CD4-positive, CD25-positive, alpha-beta regulatory T cell (primary cell): Measurements from ENCODE around the gene KRT35. TPM values are rescaled to one million over a fixed set of nuclear protein-coding genes. Genes with fewer than 3 reads are reported as not detected.

Experiments used
- ATAC-seq, 2 donors: fragments of 150-1000 bp; cut with Tn5 transposase; one replicate each; pipeline ENCODE4 v1.10.0; 2021; ENCODE audit warnings: low read depth in 2 of 2, moderate number of reproducible peaks in 2 of 2, moderate library complexity in 1 of 2
- DNase-seq, 3 donors: peaks; one replicate each; pipeline versions ENCODE4 v3.0.0 to v3.0.0-alpha.2; 2012 to 2022; ENCODE audit warnings: mixed read lengths in 1 of 3
- H3K27ac ChIP-seq: one replicate; pipeline ENCODE4 v1.7.0; 2013; ENCODE audit warnings: mild to moderate bottlenecking, low read length; ENCODE audit not compliant: insufficient read depth, poor library complexity, severe bottlenecking
- H3K27me3 ChIP-seq: one replicate; pipeline ENCODE4 v1.7.0; 2013; ENCODE audit warnings: low read length; ENCODE audit not compliant: control insufficient read depth, insufficient read depth
- H3K36me3 ChIP-seq: one replicate; pipeline ENCODE4 v1.7.0; 2013; ENCODE audit warnings: mild to moderate bottlenecking, low read length, moderate library complexity; ENCODE audit not compliant: control insufficient read depth, insufficient read depth
- H3K4me1 ChIP-seq: 2 replicates; pipeline ENCODE4 v1.7.0; 2013; ENCODE audit warnings: mild to moderate bottlenecking, low read length; ENCODE audit not compliant: insufficient read depth, control insufficient read depth, poor library complexity, severe bottlenecking
- H3K4me3 ChIP-seq: one replicate; pipeline ENCODE4 v1.7.0; 2013; ENCODE audit warnings: low read depth, mild to moderate bottlenecking, low read length, moderate library complexity
- H3K9me3 ChIP-seq, 2 experiments: 1 replicate in 1 of 2; 2 replicates in 1 of 2; pipeline ENCODE4 v1.7.0; 2013; ENCODE audit warnings: low read length in 2 of 2, mild to moderate bottlenecking in 1 of 2, moderate library complexity in 1 of 2; ENCODE audit not compliant: control insufficient read depth in 2 of 2
- H3K27ac Mint-ChIP-seq, 3 donors: one replicate each; pipeline ENCODE4 v1.8.0; 2020 to 2022; ENCODE audit warnings: mild to moderate bottlenecking in 3 of 3, mixed read lengths in 3 of 3, moderate library complexity in 2 of 3
- H3K27me3 Mint-ChIP-seq: one replicate; pipeline ENCODE4 v1.8.0; 2022; ENCODE audit warnings: mild to moderate bottlenecking, mixed read lengths
- H3K36me3 Mint-ChIP-seq: one replicate; pipeline ENCODE4 v1.8.0; 2020; ENCODE audit warnings: mixed read lengths
- H3K4me1 Mint-ChIP-seq, 4 donors: one replicate each; pipeline ENCODE4 v1.8.0; 2020 to 2022; ENCODE audit warnings: mixed read lengths in 4 of 4, mild to moderate bottlenecking in 1 of 4
- H3K4me3 Mint-ChIP-seq, 4 donors: one replicate each; pipeline ENCODE4 v1.8.0; 2020 to 2022; ENCODE audit warnings: mild to moderate bottlenecking in 4 of 4, mixed read lengths in 4 of 4, moderate library complexity in 3 of 4
- H3K9me3 Mint-ChIP-seq, 7 donors: one replicate each; pipeline ENCODE4 v1.8.0; 2020 to 2022; ENCODE audit warnings: mixed read lengths in 7 of 7, mild to moderate bottlenecking in 3 of 7, moderate library complexity in 2 of 7
- polyA plus RNA-seq, 4 donors: library from polyadenylated mRNA; unstranded; fragments of 300-500 nt; fragmentation: Illumina TruSeq; gene quantifications; one replicate each; pipeline ENCODE4 v1.2.3, GENCODE V29; 2021
- total RNA-seq: library from RNA; stranded (reverse); gene quantifications from one replicate; pipeline ENCODE4 v1.2.3, GENCODE V29; 2022

The KRT35 gene
- total and polyA plus RNA-seq, 5 donors from 2014 or later, result not detected

- Histone ChIP-seq H3K36me3 (no peaks in the 10 kb centered on the region), H3K4me3 (no peak overlapping the region), H3K9me3 (no peaks in the 10 kb centered on the region), H3K4me1 (peaks cover 3% of the 10 kb centered on the region), H3K27ac (no peak overlapping the region), H3K27me3 (no peaks in the 10 kb centered on the region)
- no peak for ATAC-seq
- Mint-ChIP-seq H3K36me3 (no peaks in the 10 kb centered on the region), H3K4me1 (peaks cover 0 to 7% (median under 1%) of the 10 kb centered on the region in 4 donors), H3K27me3 (no peaks in the 10 kb centered on the region), H3K4me3 (no peak overlapping the region), H3K27ac (no peak overlapping the region), H3K9me3 (no peaks in the 10 kb centered on the region)
- DNase-seq, result no peak
Measured at GRCh38 chr17:41499714-41500113, 18.8 kb upstream of the KRT35 start.

GRCh38 chr17:41498276-41498675, 17.3 kb upstream of the KRT35 start:
- Histone ChIP-seq H3K36me3 (no peaks in the 10 kb centered on the region), H3K4me3 (no peak overlapping the region), H3K27ac (no peak overlapping the region), H3K27me3 (no peaks in the 10 kb centered on the region), H3K9me3 (no peaks in the 10 kb centered on the region), H3K4me1 (peaks cover 3% of the 10 kb centered on the region)
- Mint-ChIP-seq H3K27me3 (peaks cover 5% of the 10 kb centered on the region), H3K9me3 (peaks cover 0 to 1% (median 0%) of the 10 kb centered on the region in 7 donors), H3K4me3 (no peak overlapping the region), H3K4me1 (peaks cover 0 to 7% (median under 1%) of the 10 kb centered on the region in 4 donors), H3K36me3 (no peaks in the 10 kb centered on the region), H3K27ac (no peak overlapping the region)
- ATAC-seq (no peak), DNase-seq (no peak)

GRCh38 chr17:41496803-41497484, 16.0 kb upstream of the KRT35 start:
- no peak overlapping the region for H3K27ac ChIP-seq
- peaks cover 3% of the 10 kb centered on the region for H3K4me1 ChIP-seq
- Mint-ChIP-seq H3K4me3 (no peak overlapping the region), H3K36me3 (no peaks in the 10 kb centered on the region), H3K27me3 (peaks cover 5% of the 10 kb centered on the region), H3K27ac (no peak overlapping the region), H3K4me1 (peaks cover 0 to 7% (median under 1%) of the 10 kb centered on the region in 4 donors), H3K9me3 (peaks cover 0 to 1% (median 0%) of the 10 kb centered on the region in 7 donors)
- ATAC-seq (peak; percentile 54 to 63), DNase-seq (peak in 2 of 3 donors; percentile 21 to 80)
- no peaks in the 10 kb centered on the region for H3K9me3 ChIP-seq
- no peaks in the 10 kb centered on the region for H3K36me3 ChIP-seq
- no peak overlapping the region for H3K4me3 ChIP-seq
- no peaks in the 10 kb centered on the region for H3K27me3 ChIP-seq

GRCh38 chr17:41494524-41494923, 13.6 kb upstream of the KRT35 start:
- DNase-seq, result no peak
- H3K4me1 ChIP-seq, result peaks cover 3% of the 10 kb centered on the region
- Mint-ChIP-seq H3K36me3 (no peaks in the 10 kb centered on the region), H3K4me1 (peaks cover 0 to 11% (median under 1%) of the 10 kb centered on the region in 4 donors), H3K27ac (no peak overlapping the region), H3K4me3 (no peak overlapping the region), H3K9me3 (peaks cover 0 to 2% (median 0%) of the 10 kb centered on the region in 7 donors), H3K27me3 (peaks cover 11% of the 10 kb centered on the region)
- ATAC-seq, result no peak
- no peaks in the 10 kb centered on the region for H3K9me3 ChIP-seq
- no peaks in the 10 kb centered on the region for H3K36me3 ChIP-seq
- H3K4me3 ChIP-seq, result no peak overlapping the region
- H3K27me3 ChIP-seq, result no peaks in the 10 kb centered on the region
- H3K27ac ChIP-seq, result no peak overlapping the region

DNA sequence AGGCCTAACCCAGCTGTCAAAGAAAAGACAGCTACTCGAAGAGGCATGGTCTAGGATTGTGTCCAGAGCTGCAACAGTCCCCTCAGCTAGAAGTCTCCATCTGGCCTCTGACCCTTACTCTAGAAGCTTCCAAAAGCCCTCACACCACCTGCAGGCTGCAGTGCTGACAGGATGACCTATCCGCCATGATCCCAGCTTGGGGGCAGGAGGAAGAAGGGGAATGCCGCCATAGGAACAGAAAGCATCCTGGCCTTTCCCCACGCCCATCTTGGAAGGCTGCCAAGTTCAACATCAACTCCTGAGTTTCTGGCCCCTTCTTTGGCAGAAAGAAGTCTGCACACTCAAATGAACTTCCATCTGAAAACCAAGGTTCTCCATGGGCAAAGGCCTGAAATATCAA, 11.8 kb upstream of the KRT35 start:
- Histone ChIP-seq H3K9me3 (no peaks in the 10 kb centered on the region), H3K4me1 (peaks cover 3% of the 10 kb centered on the region), H3K27ac (no peak overlapping the region), H3K36me3 (no peaks in the 10 kb centered on the region), H3K27me3 (no peaks in the 10 kb centered on the region), H3K4me3 (no peak overlapping the region)
- H3K9me3 Mint-ChIP-seq, result peaks cover 0 to 2% (median 0%) of the 10 kb centered on the region in 7 donors
- H3K4me3 Mint-ChIP-seq, result no peak overlapping the region
- DNase-seq (no peak), ATAC-seq (no peak)
- H3K27ac Mint-ChIP-seq, result no peak overlapping the region
- peaks cover 11% of the 10 kb centered on the region for H3K27me3 Mint-ChIP-seq
- no peaks in the 10 kb centered on the region for H3K36me3 Mint-ChIP-seq
- H3K4me1 Mint-ChIP-seq, result peaks cover 0 to 11% (median 0%) of the 10 kb centered on the region in 4 donors

GRCh38 chr17:41492351-41492750, 11.4 kb upstream of the KRT35 start:
- ATAC-seq (no peak), DNase-seq (no peak)
- Histone ChIP-seq H3K36me3 (no peaks in the 10 kb centered on the region), H3K4me3 (no peak overlapping the region), H3K27me3 (no peaks in the 10 kb centered on the region), H3K4me1 (peaks cover 3% of the 10 kb centered on the region), H3K27ac (no peak overlapping the region), H3K9me3 (no peaks in the 10 kb centered on the region)
- Mint-ChIP-seq H3K9me3 (peaks cover 0 to 2% (median 0%) of the 10 kb centered on the region in 7 donors), H3K4me1 (peaks cover 0 to 11% (median 0%) of the 10 kb centered on the region in 4 donors), H3K27ac (no peak overlapping the region), H3K36me3 (no peaks in the 10 kb centered on the region), H3K27me3 (peaks cover 11% of the 10 kb centered on the region), H3K4me3 (no peak overlapping the region)

DNA sequence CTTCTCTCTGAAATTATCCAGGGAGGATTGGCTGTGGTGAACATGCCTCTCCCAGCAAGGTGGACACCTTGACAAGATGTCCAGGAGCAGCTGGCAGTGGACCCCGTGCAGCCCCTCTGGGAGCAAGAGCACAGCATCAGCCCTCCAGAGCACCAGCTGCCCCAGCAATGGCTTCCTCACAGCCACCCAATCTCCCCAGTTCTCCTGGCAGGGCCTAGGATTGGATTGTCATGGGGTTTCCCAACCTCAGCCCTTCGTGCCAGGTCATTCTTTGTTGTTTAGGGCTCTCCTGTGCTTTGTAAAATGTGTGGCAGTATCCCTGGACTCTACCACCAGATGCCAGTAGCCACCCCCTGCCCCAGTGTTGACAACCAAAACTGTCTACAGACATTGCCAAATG, 10.5 kb upstream of the KRT35 start:
- Mint-ChIP-seq H3K27me3 (peaks cover 11% of the 10 kb centered on the region), H3K9me3 (peaks cover 0 to 2% (median 0%) of the 10 kb centered on the region in 7 donors), H3K4me1 (peaks cover 0 to 4% (median 0%) of the 10 kb centered on the region in 4 donors), H3K27ac (no peak overlapping the region), H3K36me3 (no peaks in the 10 kb centered on the region), H3K4me3 (no peak overlapping the region)
- no peak for DNase-seq
- H3K27me3 ChIP-seq, result no peaks in the 10 kb centered on the region
- no peaks in the 10 kb centered on the region for H3K36me3 ChIP-seq
- no peak for ATAC-seq
- no peaks in the 10 kb centered on the region for H3K9me3 ChIP-seq
- H3K4me3 ChIP-seq, result no peak overlapping the region
- H3K27ac ChIP-seq, result no peak overlapping the region
- no peaks in the 10 kb centered on the region for H3K4me1 ChIP-seq
